Limb (tissue), 2 donors: ENCODE data around the gene MANEA.

Experiments used
- DNase-seq, 2 donors: peaks; one replicate each; pipeline ENCODE4 v3.0.0-alpha.2; 2016; ENCODE audit errors: extremely low spot score in 2 of 2

MANEA gene

GRCh38 chr6:95587989-95588388 lies 10.7 kb downstream of the MANEA start:
- DNase-seq: no peak

DNA sequence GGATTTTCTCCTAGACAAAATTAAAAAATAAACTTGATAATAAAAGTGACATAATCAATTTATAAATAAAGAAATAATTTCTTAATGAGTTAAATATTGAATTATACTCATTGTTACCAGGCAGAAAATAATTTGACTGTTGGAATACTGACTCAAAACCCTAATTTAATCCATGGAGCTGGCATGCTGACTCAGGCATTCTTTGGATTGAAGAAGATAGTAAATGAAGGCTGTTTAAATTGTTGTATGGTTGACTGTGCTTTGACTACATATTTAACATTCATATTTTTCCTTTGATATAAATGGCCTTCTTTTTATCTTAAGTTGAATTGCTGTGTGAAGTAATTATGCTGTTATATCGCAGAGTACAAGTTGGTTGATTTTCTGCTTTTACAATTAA lies 11.7 kb downstream of the MANEA start:
- no peak for DNase-seq

DNA sequence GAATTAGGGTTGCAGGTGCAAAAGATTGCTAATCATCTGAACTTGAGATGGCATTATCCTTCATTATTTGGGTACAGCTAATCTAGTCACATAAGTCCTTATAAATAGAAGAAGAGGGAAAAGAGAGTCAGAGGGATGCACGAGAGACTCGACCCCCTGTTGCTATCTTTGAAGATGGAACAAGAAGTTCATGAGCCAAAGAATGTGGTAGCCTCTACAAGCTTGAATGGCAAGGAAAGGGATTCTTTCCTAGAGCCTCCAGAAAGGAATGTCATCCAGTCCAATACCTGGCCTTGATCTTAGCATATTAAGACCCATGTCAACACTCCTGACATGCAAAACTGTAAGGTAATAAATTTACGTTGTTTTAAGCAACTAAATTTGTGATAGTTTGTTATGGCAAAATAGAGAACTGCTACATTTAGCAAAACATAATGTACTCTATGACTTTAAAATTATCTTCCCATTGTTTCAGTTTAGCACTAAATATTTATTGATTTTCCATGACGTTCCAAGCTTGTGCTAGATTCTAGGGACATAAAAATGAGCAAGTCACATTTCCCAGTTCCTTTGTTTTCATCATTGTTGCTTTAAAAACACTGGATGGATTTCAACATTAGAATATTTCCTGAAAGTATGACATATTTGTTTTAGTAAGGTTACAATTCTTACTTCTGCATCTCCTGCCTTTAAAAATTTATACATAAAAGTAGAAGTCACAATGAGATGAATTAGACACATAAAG lies 12.7 kb downstream of the MANEA start:
- no peak for DNase-seq

- no peak for DNase-seq
Observed at GRCh38 chr6:95593025-95593424, 15.7 kb downstream of the MANEA start.

DNA sequence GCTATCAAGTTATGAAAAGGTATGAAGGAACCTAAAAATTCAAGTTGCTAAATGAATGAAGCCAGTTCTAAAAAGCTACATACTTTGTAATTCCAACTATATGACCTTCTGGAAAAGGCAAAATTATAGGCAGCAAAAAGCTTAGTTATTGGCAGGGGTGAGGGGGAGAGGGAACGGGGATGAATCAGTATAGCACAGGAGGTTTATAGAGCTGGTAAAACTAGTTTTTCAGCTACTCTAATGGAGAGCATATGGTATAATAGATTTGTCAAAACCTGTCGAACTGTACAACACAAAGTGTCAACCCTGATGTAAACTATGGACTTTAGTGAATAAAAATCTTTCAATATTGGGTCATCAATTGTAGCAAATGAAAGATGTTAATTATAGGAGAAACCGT lies 18.7 kb downstream of the MANEA start:
- no peak for DNase-seq

- DNase-seq: no peak
Observed at GRCh38 chr6:95599706-95600105, 22.4 kb downstream of the MANEA start.

DNA sequence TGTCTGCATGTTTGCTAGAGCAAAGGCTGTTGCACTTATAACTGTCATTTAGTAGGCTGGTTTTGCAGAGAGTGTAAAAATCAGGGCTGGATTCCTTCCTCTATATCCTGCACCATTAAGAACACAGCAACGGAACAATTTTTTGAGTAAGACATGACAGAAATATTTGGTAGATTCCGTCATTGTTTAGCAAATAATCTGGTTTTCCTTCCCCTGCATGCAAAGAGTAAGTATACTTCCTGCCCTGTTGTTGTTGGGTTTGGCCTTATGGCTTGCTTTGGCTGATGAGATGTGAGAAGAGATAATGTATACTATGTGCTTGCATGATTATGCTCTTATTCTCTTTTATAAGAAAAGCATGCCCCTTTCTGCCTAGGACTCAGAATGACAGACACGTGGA lies 23.8 kb downstream of the MANEA start:
- DNase-seq: no peak

- DNase-seq: no peak
Observed at GRCh38 chr6:95614094-95614493, 36.8 kb downstream of the MANEA start.

DNA sequence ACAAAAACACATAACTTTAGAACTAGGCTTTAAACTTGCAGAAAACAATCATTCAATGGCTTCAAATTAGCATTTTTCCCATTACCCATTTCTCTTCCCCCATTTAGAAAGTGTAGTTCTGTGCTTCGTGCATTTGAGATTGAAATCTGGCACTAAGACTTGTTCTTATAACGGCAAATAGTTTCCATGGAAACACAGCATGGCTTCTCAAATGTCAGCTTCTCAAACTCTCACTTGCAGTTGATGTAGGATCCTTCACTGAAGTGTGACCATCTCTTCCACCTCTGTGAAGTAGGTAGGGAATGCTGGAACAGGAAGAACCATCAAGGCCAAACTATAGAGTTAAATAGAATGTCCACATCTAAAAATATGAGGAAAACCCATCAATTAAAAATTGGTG lies 52.2 kb downstream of the MANEA start:
- no peak for DNase-seq

DNA sequence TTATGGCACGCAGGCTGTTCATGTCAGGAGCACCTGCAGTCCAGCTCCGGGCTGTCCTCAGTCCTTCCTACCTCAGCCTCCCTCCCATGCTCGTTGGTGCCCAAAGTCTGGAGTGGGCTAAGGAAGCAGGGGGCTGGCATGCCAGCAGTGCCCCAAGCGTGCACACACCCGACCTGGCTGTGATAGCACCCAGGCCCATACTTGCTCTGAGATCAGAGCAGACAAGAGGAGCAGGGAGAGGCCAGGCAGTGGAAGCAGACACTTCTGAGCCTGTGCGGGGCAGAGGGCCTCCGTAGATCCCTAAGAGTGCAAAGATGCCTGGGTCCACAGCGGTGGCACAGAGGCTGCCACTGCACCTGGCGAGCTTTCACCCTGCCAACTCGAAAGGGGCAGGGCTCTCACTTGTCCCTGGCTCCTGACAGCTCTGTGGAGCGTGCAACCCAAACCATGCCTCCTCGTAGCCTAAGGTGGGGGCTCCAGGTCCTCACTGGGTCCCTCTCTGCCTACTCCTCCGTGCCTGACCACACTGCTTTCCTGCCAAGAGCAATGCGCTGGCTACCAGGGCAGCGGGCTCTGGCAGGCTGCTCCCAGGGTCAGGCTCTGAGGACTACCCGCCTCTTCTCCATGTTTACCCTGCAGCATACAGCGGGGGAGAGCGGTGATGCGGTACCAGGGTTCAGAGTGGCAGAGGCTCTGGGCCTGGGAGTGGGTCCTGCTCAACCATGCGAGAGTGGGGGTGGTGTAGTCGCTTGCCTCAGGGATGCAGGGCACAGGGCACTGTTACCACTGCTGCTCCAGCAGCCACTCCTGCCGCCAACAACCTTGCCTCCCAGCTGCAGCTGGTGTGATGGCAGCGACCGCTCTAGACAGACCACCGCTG lies 59.5 kb downstream of the MANEA start:
- DNase-seq: no peak

- DNase-seq: no peak
Observed at GRCh38 chr6:95648636-95649035, 71.3 kb downstream of the MANEA start.

GRCh38 chr6:95649451-95649850 lies 72.1 kb downstream of the MANEA start:
- DNase-seq: no peak

DNA sequence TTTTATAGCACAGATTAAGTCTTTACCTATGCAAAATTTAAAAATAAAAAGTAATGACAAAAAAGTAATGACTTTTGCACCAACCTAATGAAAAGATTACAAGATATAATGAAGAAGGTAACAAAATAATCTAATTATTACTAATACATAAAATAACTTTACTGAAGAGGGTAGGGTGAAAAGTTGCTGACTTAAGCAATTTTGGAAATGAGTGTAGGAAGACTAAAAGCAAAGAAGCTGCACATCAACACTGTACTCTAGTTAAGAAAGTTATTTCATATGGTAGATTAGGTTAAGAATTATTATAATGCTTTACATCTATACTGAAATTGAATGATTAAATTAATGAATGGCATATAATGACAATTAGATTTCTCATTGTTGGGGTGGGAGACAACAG lies 76.8 kb downstream of the MANEA start:
- no peak for DNase-seq

DNA sequence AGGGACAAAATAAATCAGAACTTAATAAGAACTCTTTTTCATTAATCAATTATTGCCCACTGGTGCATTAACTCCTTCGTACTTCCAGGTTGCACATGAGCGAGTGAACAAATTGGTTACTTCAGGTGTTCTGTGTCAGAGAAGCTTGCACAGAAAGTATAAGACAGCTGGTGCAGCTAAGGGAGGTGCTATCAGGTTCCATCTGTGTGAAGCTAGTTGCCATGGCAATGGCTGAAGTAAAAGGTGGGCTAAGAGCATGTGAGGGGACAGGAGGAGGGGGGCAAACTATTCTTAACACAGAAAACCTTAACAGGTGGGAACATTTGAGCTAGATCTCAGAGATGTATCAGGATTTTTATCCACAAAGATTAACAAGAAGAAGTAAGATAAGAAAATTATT lies 81.6 kb downstream of the MANEA start:
- DNase-seq: no peak
